HTERT RPE-1 (cell line): ENCODE results near the gene CADPS2.

Source experiments
- in situ Hi-C: fragments of 300-500 bp; cut with MboI; formaldehyde crosslinking; loops from 4 replicates; pipeline ENCODE4 v1.14.3; 2020; ENCODE audit warnings: low sequenced_read_pairs

CADPS2 gene

DNA sequence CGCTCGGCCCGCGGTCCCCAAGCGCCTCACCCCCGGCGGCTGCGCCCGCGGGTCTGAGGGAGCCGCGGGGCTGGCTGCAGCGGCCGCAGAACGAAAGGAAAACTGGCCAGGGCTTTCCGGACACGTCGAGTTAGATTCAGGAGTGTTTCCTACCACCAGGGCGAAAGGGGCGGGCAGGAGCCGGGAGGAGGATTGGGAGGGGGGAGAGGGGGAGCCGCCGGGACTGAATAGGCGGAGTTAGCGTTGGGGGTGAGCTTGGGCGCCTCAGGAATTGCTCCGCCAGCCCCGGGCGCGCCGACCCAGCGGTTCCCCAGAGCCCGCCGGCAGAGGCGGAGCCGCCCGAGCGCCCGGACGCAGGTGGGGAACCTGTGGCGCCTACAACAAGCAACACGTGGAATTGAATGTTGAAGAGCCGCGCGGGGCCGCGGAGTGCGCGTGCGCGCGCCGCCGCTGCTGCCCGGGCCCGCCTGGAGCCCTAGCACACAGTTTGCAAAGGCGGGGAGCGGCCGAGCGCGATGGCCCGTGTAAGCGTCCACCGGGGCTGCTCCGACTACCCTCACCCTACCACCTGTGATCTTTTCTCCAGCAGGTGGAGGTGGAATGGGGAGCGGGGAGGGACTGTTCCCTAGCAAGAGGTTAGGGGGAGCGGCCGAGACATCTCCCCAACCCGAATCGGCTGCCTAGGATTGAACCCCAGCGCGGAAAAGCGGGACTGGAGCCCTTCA lies at the start of gene CADPS2:
CADPS2 (minus strand) TSS at position 104 of the 725 bp plus-strand sequence. CDS start 123 bp downstream, outside the sequence.
- in situ Hi-C loops, result no loop called here

DNA sequence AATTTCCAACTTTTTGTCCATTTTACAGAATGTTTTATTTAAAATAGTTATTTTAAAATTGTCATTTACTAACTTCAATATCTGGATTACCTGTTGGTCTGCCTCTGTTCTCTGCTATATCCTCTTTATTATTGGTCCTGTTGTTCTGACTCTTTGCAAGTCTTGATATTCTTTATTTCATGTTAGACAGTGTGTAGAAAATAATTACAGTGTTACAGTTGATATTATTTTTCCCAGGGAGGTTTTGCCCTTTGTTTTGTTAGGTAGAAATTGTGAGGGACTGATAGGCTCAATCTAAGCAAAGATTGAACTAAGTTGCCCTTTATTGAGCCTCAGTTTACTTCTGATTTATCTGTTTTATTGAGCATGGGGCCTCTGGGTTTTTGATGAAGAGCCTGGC lies 49.4 kb upstream of the CADPS2 start:
- in situ Hi-C loops, result no loop called here

DNA sequence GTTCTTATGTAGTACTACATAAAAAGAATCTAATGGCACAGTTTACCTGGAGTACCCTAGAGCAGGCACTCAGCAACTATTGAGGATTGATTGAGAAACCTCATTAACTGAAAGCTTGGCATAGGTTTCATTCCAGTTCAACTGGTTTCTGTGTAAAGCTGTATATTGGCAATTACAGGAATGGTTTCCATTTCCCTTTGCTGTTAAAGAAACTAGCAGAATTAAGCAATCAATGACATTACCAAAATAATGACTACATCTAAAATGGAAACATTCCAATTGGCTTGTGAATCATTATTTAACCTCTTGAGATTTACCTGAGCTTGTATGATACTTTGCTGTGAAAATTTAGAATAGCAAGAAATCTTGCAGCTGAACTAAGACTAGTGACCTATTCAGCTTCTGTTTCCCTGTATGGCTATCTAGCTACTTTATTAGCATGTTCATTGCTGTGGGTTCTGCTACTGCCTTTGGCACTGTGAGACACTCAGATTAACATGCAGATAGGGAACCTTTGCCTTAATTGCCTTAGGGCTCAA lies 33.5 kb upstream of the CADPS2 start:
- in situ Hi-C loops, result no loop called here

DNA sequence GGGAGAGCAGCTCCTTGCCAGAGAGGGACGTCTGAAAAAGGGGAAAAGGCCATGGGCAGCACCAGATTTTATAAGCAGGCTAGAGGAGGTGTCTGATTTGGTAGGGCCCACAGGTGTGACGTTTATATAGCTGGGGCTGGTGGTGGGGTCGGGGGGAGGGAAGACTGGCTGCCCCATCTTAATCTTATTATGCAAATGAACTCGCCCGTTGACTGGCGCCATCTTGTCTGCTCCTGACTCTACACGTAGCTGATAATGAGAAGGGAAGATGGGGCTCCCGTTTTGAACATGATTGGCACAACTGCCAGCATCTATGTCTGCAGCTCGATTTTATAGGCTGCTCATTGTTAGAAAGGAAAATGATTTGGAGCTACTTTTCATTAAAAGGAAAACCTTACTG lies 28.6 kb upstream of the CADPS2 start:
- in situ Hi-C loops, result no loop called here

GRCh38 chr7:122913608-122914007 lies 27.3 kb upstream of the CADPS2 start:
- in situ Hi-C loops, result no loop called here

GRCh38 chr7:122902751-122903495 lies 16.7 kb upstream of the CADPS2 start:
- in situ Hi-C loops, result no loop called here

DNA sequence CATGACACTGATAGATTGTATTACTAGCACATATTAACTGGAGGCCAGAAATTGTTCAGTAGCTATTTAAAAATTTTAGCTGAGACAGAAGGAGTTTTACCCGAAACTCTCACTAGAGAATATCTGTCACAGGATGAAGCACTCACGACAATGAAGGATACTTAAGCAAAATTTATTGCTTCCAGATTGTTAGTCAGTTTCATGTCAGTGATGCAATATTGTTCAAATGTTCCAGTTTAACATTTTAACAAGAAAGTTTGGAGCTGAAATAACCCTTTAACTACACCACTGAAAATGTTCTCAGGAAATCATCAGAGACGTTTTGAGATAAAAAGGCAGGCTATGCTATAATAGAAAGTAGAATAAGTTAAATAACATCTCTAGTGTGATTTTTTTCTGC lies 15.0 kb upstream of the CADPS2 start:
- in situ Hi-C loops, result no loop called here

GRCh38 chr7:122896509-122896908 lies 10.2 kb upstream of the CADPS2 start:
- in situ Hi-C loops, result no loop called here

DNA sequence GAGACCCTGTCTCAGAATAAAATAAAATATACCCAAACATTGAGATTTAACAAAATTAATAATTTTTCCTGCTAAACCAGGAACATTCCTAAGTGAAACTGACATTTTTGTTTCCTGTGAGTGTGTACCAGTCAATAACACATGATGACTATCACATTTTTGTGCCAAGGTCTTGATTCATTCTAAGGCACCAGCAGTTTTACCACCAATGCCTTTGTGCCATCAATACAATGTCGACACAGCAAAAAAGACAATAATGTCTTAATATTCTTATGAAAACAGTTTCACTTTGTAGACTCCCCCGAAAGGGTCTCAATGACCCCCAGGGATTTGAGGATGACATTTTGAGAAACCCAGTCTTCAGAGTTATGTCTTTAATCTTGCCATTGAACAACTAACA lies 7.2 kb upstream of the CADPS2 start:
- in situ Hi-C loops, result no loop called here

- in situ Hi-C loops, result no loop called here
Measured at GRCh38 chr7:122889116-122889515, 2.9 kb upstream of the CADPS2 start.

DNA sequence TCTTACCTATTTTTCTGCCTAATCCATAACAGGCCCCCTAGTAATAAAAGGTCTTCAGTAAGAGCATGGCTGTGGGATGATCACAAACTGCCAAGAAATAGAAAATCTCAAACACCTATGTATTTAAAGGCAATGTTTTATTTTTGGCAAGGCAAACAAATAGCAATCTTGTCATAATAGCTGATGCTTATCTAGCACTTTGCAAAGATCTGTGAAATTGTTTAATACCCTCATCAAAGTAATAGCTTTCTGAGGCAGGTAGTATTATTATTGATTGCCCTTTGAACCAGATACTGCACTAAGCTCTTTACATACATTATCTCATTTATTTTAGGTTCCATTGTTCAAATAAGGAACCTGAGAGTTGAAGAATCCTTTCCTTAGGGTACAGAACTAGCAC lies 1.6 kb upstream of the CADPS2 start:
- in situ Hi-C loops, result no loop called here

GRCh38 chr7:122887198-122887597 lies 938 bp upstream of the CADPS2 start:
- in situ Hi-C loops, result no loop called here

DNA sequence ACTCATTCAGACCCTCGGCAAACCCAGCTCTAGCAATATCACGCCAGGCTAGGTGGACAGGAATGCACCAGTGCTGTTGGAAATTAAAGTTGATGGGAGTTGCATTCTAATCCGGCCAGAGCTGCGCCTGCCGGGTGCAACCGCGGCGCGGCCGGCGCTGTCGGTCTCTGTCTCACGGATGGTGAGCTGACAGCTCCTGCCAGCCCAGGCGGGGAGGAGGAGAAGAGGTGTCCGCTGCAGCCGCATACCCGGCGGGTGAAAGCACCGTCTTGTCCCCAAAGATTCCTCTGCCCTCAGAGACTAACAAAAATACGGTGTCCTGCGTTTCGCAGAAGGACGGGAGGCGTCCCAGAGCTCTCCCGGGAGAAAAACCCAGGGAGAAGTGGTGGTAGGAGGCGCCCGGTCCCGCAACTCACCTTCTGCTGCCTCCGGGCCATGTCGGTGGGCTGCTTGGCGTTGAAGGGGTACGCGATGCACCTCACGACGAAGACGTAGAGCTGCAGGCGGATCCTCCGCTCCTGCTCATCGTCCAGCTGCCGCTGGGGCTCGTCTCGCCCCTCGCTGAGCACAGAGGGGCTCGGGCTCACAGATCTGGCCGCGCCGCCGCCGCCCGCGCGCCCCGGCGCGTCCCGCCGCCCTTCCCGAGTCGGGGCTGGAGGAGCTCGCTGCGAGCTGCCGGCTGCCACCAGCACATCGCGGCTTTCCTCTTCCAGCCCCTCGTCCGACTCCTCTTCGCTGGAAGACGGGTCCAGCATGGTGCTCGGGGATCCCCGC lies 490 bp downstream of the CADPS2 start:
- in situ Hi-C loops, result no loop called here

DNA sequence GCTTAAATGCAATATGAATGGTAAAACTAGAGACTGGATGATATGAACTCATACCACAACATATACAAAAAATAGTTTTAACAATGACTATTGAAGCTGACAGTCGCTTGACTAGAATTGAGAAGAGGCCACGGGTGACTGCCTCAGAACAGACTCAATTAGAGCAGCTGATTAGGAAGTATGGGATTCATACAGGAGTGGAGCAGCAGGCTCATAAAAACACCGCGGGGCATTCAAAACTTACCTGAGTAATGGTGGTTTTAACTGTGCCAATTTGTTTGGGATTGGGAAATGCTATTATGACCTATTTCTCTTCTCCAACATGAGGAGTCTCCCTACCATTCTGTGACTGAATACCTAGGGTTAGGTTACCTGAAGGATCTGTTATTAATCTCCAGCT lies 2.1 kb downstream of the CADPS2 start:
- in situ Hi-C loops, result no loop called here

- in situ Hi-C loops, result no loop called here
Measured at GRCh38 chr7:122883049-122883680, 3.1 kb downstream of the CADPS2 start.

- in situ Hi-C loops, result no loop called here
Measured at GRCh38 chr7:122881324-122881723, 4.9 kb downstream of the CADPS2 start.

GRCh38 chr7:122869260-122869659 lies 17.0 kb downstream of the CADPS2 start:
- in situ Hi-C loops, result no loop called here

DNA sequence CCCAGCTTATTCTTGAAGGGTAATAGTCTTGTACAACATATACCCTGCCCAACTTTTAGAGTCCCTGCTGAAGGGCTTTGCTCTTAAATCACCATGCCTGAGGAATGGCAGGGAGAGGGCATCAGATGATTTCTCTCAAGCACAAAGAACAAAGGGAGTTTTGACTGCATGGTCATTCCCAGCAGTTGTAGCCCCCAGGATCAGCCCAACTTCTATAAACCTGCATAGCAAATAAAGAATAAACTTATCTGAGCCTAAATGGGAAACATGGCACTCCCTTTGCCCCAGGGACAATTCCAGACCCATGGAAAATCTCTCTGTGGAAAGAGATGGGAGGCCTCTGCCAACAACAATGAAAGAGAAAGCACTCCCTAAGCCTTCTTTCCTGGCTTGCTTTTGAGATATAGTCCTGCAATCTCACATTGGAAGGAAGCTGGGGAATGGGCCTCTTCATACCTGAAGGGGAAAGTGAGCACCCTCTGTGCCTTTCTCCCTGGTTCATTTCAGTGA lies 18.7 kb downstream of the CADPS2 start:
- in situ Hi-C loops, result no loop called here

- in situ Hi-C loops, result no loop called here
Measured at GRCh38 chr7:122864838-122865237, 21.4 kb downstream of the CADPS2 start.

DNA sequence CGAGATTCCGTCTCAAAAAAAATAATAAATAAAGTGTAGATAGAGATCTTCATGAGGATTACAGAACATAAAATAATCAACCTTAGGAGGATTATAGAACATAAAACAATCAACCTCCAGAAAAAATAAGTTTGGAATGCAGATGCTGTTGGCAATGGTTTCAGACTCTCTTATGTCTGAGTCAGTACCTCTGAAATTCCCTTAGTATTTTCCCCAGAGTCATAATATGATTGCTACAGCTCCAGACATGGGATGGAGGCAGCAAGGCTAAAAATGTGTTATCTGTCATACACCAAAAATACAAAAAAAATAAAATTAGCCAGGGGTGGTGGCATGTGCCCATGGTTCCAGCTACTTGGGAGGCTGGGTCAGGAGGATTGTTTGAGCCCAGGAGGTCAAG lies 22.2 kb downstream of the CADPS2 start:
- in situ Hi-C loops, result no loop called here

DNA sequence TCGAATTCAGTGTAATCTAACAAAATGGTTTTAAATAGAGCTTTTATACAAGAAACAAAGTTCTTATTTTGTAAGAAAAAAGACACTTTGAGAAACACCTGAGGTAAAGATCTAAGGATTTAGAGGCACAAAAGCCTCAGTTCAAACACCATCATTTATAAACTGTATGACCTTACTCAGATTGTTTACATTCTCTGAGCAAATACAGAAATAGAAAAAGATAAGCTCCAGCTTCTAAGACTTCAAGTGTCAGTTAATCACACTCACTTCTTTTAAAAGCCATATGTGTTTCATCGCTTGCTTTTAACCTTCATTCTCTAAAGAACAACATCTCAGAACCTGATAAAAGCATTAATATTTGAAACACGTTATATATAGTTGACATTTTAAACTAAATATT lies 27.9 kb downstream of the CADPS2 start:
- in situ Hi-C loops, result no loop called here
